GM21360 (cell line): Measurements from ENCODE around the gene MED25.

Experiments
- ATAC-seq: cut with Tn5 transposase; IDR thresholded peaks from one replicate; pipeline ENCODE4 v1.9.1; 2021; ENCODE audit warnings: mild to moderate bottlenecking, moderate library complexity; ENCODE audit not compliant: unreplicated experiment

The MED25 gene

GRCh38 chr19:49869484-49870308 lies 51.6 kb downstream of the MED25 start:
- peak; percentile 60 for ATAC-seq

GRCh38 chr19:49870309-49870901 lies 52.3 kb downstream of the MED25 start:
- ATAC-seq, result no peak

- no peak for ATAC-seq
These were observed 53.4 kb downstream of the MED25 start for GRCh38 chr19:49871349-49871985.

- no peak for ATAC-seq
These were observed 54.4 kb downstream of the MED25 start for GRCh38 chr19:49872245-49873128.

- no peak for ATAC-seq
These were observed 55.0 kb downstream of the MED25 start for GRCh38 chr19:49873129-49873521.

GRCh38 chr19:49873834-49874233 lies 55.7 kb downstream of the MED25 start:
- no peak for ATAC-seq

GRCh38 chr19:49874503-49875157 lies 56.5 kb downstream of the MED25 start:
- no peak for ATAC-seq

- no peak for ATAC-seq
These were observed 57.1 kb downstream of the MED25 start for GRCh38 chr19:49875177-49875576.

GRCh38 chr19:49875857-49876421 lies 57.9 kb downstream of the MED25 start:
- no peak for ATAC-seq

GRCh38 chr19:49876422-49877019 lies 58.4 kb downstream of the MED25 start:
- ATAC-seq, result peak; percentile 47

- ATAC-seq, result peak; percentile 45
These were observed 59.2 kb downstream of the MED25 start, which contains the start of the genes AKT1S1 and TBC1D17 for GRCh38 chr19:49877020-49877878. TSS of gene AKT1S1 (minus strand) at chr19:49877355. CDS start at chr19:49873295, 4,060 bp downstream. TSS of gene TBC1D17 (plus strand) at chr19:49877702. CDS start at chr19:49877724, 22 bp downstream.

- peak; percentile 43 for ATAC-seq
These were observed 60.0 kb downstream of the MED25 start for GRCh38 chr19:49877879-49878743.

- ATAC-seq, result no peak
These were observed 60.6 kb downstream of the MED25 start for GRCh38 chr19:49878744-49879070.

- ATAC-seq, result no peak
These were observed 61.3 kb downstream of the MED25 start for GRCh38 chr19:49879243-49879963.

GRCh38 chr19:49880162-49880869 lies 62.2 kb downstream of the MED25 start:
- ATAC-seq, result no peak

GRCh38 chr19:49881186-49881585 lies 63.1 kb downstream of the MED25 start:
- ATAC-seq, result no peak
